HG03575 (cell line): ENCODE results near the gene CRYGS.
"Not testable (repeated sequence)": the region's sequence is repeated elsewhere in the genome, so short reads cannot be mapped to it uniquely, and the experiment has no call there.

ENCODE experiments used
- ATAC-seq: cut with Tn5 transposase; IDR thresholded peaks from one replicate; pipeline ENCODE4 v1.9.1; 2021; ENCODE audit not compliant: unreplicated experiment, insufficient number of reproducible peaks, low FRiP score; ENCODE audit errors: extremely low read depth

The CRYGS gene

GRCh38 chr3:186502966-186503712, 41.0 kb downstream of the CRYGS start:
- no peak for ATAC-seq

- no peak for ATAC-seq
These were observed 41.8 kb downstream of the CRYGS start for GRCh38 chr3:186502138-186502948.

- not testable (repeated sequence) for ATAC-seq
These were observed 44.2 kb downstream of the CRYGS start for GRCh38 chr3:186499949-186500348.

GRCh38 chr3:186498022-186498421, 46.2 kb downstream of the CRYGS start:
- ATAC-seq, result not testable (repeated sequence)

GRCh38 chr3:186497608-186498007, 46.6 kb downstream of the CRYGS start:
- ATAC-seq, result no peak

GRCh38 chr3:186496635-186497034, 47.5 kb downstream of the CRYGS start:
- no peak for ATAC-seq

GRCh38 chr3:186496016-186496415, 48.2 kb downstream of the CRYGS start:
- ATAC-seq, result no peak

GRCh38 chr3:186493525-186494255, 50.5 kb downstream of the CRYGS start:
- ATAC-seq, result no peak

GRCh38 chr3:186492385-186492984, 51.7 kb downstream of the CRYGS start:
- no peak for ATAC-seq

- ATAC-seq, result no peak
These were observed 54.7 kb downstream of the CRYGS start for GRCh38 chr3:186489507-186489906.
